Upper lobe of left lung (tissue), 4 donors: ENCODE data around the gene GSTO1.
"Not testable (repeated sequence)": the region's sequence is repeated elsewhere in the genome, so short reads cannot be mapped to it uniquely, and the experiment has no call there.

Experiments used
- EP300 ChIP-seq, 4 donors: sonication (generic); formaldehyde crosslinking; IDR thresholded peaks; one replicate each; pipeline ENCODE4 v1.5.1; 2017; ENCODE audit warnings: antibody characterized with exemption in 4 of 4, control low read depth in 2 of 4
- POLR2A ChIP-seq, 4 donors: fragments of 450-650 bp; IDR thresholded peaks; one replicate each; pipeline ENCODE4 v1.5.1; 2016 to 2017; ENCODE audit warnings: antibody characterized with exemption in 4 of 4, mild to moderate bottlenecking in 2 of 4
- TF ChIP-seq, protein P1 (sequence below), 6 experiments: fragments of 450-650 bp in 4 of 6; fragments of 200-600 bp in 2 of 6; sonication (generic) in 2 of 6; IDR thresholded peaks; one replicate each; pipeline ENCODE4 v1.5.1; 2016 to 2019; ENCODE audit warnings: antibody characterized with exemption in 6 of 6

DNA sequence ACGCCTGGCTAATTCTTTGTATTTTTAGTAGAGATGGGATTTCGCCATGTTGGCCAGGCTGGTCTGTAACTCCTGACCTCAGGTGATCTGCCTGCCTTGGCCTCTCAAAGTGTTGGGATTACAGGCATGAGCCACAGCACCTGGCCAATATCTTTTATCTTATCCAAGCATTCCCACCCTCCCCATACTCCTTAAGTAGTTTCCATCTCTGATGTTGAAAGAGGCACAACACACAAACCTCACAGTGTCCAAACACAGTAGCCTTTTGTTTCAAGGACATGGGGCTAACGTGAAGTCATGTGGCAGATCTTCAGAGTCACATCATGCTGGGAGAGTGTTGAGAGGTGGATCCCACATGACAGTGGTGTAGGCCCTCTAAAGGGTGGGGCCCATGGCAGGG, 11.7 kb upstream of the GSTO1 start:
- TF ChIP-seq, protein P1, sequence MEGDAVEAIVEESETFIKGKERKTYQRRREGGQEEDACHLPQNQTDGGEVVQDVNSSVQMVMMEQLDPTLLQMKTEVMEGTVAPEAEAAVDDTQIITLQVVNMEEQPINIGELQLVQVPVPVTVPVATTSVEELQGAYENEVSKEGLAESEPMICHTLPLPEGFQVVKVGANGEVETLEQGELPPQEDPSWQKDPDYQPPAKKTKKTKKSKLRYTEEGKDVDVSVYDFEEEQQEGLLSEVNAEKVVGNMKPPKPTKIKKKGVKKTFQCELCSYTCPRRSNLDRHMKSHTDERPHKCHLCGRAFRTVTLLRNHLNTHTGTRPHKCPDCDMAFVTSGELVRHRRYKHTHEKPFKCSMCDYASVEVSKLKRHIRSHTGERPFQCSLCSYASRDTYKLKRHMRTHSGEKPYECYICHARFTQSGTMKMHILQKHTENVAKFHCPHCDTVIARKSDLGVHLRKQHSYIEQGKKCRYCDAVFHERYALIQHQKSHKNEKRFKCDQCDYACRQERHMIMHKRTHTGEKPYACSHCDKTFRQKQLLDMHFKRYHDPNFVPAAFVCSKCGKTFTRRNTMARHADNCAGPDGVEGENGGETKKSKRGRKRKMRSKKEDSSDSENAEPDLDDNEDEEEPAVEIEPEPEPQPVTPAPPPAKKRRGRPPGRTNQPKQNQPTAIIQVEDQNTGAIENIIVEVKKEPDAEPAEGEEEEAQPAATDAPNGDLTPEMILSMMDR (IDR thresholded peaks at IDR 0.05), result not testable (repeated sequence)
- TF ChIP-seq EP300, POLR2A (IDR thresholded peaks at IDR 0.05): not testable (repeated sequence)
